Measurements from ENCODE around the gene SH2B3. TPM values are rescaled to one million over a fixed set of nuclear protein-coding genes. Genes with fewer than 3 reads are reported as not detected.

The SH2B3 gene
- total and polyA plus RNA-seq, 2 experiments from 2014 or later: 8.1 to 59.3 TPM

- TF ChIP-seq, protein P1, sequence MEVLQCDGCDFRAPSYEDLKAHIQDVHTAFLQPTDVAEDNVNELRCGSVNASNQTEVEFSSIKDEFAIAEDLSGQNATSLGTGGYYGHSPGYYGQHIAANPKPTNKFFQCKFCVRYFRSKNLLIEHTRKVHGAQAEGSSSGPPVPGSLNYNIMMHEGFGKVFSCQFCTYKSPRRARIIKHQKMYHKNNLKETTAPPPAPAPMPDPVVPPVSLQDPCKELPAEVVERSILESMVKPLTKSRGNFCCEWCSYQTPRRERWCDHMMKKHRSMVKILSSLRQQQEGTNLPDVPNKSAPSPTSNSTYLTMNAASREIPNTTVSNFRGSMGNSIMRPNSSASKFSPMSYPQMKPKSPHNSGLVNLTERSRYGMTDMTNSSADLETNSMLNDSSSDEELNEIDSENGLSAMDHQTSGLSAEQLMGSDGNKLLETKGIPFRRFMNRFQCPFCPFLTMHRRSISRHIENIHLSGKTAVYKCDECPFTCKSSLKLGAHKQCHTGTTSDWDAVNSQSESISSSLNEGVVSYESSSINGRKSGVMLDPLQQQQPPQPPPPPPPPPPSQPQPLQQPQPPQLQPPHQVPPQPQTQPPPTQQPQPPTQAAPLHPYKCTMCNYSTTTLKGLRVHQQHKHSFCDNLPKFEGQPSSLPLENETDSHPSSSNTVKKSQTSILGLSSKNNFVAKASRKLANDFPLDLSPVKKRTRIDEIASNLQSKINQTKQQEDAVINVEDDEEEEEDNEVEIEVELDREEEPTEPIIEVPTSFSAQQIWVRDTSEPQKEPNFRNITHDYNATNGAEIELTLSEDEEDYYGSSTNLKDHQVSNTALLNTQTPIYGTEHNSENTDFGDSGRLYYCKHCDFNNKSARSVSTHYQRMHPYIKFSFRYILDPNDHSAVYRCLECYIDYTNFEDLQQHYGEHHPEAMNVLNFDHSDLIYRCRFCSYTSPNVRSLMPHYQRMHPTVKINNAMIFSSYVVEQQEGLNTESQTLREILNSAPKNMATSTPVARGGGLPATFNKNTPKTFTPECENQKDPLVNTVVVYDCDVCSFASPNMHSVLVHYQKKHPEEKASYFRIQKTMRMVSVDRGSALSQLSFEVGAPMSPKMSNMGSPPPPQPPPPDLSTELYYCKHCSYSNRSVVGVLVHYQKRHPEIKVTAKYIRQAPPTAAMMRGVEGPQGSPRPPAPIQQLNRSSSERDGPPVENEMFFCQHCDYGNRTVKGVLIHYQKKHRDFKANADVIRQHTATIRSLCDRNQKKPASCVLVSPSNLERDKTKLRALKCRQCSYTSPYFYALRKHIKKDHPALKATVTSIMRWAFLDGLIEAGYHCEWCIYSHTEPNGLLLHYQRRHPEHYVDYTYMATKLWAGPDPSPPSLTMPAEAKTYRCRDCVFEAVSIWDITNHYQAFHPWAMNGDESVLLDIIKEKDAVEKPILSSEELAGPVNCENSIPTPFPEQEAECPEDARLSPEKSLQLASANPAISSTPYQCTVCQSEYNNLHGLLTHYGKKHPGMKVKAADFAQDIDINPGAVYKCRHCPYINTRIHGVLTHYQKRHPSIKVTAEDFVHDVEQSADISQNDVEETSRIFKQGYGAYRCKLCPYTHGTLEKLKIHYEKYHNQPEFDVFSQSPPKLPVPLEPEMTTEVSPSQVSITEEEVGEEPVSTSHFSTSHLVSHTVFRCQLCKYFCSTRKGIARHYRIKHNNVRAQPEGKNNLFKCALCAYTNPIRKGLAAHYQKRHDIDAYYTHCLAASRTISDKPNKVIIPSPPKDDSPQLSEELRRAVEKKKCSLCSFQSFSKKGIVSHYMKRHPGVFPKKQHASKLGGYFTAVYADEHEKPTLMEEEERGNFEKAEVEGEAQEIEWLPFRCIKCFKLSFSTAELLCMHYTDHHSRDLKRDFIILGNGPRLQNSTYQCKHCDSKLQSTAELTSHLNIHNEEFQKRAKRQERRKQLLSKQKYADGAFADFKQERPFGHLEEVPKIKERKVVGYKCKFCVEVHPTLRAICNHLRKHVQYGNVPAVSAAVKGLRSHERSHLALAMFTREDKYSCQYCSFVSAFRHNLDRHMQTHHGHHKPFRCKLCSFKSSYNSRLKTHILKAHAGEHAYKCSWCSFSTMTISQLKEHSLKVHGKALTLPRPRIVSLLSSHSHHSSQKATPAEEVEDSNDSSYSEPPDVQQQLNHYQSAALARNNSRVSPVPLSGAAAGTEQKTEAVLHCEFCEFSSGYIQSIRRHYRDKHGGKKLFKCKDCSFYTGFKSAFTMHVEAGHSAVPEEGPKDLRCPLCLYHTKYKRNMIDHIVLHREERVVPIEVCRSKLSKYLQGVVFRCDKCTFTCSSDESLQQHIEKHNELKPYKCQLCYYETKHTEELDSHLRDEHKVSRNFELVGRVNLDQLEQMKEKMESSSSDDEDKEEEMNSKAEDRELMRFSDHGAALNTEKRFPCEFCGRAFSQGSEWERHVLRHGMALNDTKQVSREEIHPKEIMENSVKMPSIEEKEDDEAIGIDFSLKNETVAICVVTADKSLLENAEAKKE (CRISPR knock-in tag; IDR thresholded peaks at IDR 0.05): no peak
- TF ChIP-seq JUNB (IDR thresholded peaks at IDR 0.05; ENCODE audit: unreplicated experiment): no peak
- no peak for TF ChIP-seq NANOG (IDR thresholded peaks at IDR 0.05; ENCODE audit: borderline replicate concordance)
Measured at GRCh38 chr12:111444314-111444924, 38.7 kb downstream of the SH2B3 start (continued).

GRCh38 chr12:111444925-111445725 lies 39.4 kb downstream of the SH2B3 start:
- H4K20me1 ChIP-seq (replicated peaks; ENCODE audit: insufficient read depth): peaks cover 25% of the 10 kb centered on the region
- Mint-ChIP-seq H3K9me3 (no peaks in the 10 kb centered on the region; the same call in 2 of the 3 replicates), H3K4me3 (no peak overlapping the region; the same call in 2 of the 3 replicates), H3K36me3 (ENCODE audit: low read depth) (peaks cover 51% of the 10 kb centered on the region), H3K27ac (peak overlapping the region; percentile 90), H3K27me3 (ENCODE audit: insufficient read depth, low read depth, poor library complexity) (peaks cover 35% of the 10 kb centered on the region), H3K4me1 (peaks cover 33% of the 10 kb centered on the region)
- H3K27ac ChIP-seq (ENCODE audit: low read depth): peak overlapping the region; percentile 84
- peaks cover 7% of the 10 kb centered on the region for H3K4me1 ChIP-seq (ENCODE audit: insufficient read depth)
- peaks cover 15% of the 10 kb centered on the region; the same call in 1 of the 2 replicates for H3K36me3 ChIP-seq (ENCODE audit: insufficient read depth)
- peaks cover 33% of the 10 kb centered on the region for H3K79me2 ChIP-seq (replicated peaks; ENCODE audit: insufficient read depth)
- DNase-seq (ENCODE audit: low spot score) (peak; percentile 51), ATAC-seq (peak; percentile 43)
- H3K4me2 ChIP-seq: 0 out of 2 replicates have a peak overlapping the region, but pooled peaks have one; percentile 10
- no peaks in the 10 kb centered on the region for H3K9me2 ChIP-seq (ENCODE audit: insufficient read depth)
- H3K27me3 ChIP-seq (ENCODE audit: insufficient read depth): no peaks in the 10 kb centered on the region
- H3F3A ChIP-seq (replicated peaks; ENCODE audit: low read depth): peaks cover 32% of the 10 kb centered on the region
- H3K4me3 ChIP-seq: no peak overlapping the region
- no peak overlapping the region for H2AFZ ChIP-seq
- no peak for TF ChIP-seq NANOG (IDR thresholded peaks at IDR 0.05; ENCODE audit: borderline replicate concordance)
- TF ChIP-seq ETS1 (IDR thresholded peaks at IDR 0.05): no peak
- TF ChIP-seq, protein P2, sequence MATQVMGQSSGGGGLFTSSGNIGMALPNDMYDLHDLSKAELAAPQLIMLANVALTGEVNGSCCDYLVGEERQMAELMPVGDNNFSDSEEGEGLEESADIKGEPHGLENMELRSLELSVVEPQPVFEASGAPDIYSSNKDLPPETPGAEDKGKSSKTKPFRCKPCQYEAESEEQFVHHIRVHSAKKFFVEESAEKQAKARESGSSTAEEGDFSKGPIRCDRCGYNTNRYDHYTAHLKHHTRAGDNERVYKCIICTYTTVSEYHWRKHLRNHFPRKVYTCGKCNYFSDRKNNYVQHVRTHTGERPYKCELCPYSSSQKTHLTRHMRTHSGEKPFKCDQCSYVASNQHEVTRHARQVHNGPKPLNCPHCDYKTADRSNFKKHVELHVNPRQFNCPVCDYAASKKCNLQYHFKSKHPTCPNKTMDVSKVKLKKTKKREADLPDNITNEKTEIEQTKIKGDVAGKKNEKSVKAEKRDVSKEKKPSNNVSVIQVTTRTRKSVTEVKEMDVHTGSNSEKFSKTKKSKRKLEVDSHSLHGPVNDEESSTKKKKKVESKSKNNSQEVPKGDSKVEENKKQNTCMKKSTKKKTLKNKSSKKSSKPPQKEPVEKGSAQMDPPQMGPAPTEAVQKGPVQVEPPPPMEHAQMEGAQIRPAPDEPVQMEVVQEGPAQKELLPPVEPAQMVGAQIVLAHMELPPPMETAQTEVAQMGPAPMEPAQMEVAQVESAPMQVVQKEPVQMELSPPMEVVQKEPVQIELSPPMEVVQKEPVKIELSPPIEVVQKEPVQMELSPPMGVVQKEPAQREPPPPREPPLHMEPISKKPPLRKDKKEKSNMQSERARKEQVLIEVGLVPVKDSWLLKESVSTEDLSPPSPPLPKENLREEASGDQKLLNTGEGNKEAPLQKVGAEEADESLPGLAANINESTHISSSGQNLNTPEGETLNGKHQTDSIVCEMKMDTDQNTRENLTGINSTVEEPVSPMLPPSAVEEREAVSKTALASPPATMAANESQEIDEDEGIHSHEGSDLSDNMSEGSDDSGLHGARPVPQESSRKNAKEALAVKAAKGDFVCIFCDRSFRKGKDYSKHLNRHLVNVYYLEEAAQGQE (IDR thresholded peaks at IDR 0.05; ENCODE audit: unreplicated experiment): no peak

All from GM23338 (cell line).